IMR-90 (cell line): ENCODE data around the gene RALGPS2. TPM values are rescaled to one million over a fixed set of nuclear protein-coding genes. Genes with fewer than 3 reads are reported as not detected.

ENCODE experiments used
- ATAC-seq: fragments of 200-7000 bp; cut with Tn5 transposase; 2 replicates; pipeline ENCODE4 v1.9.1; 2020; ENCODE audit warnings: low read depth, mild to moderate bottlenecking, moderate library complexity
- BruUV-seq: library from RNA; stranded (reverse); fragments of 400-500 nt; replicated peaks from 2 replicates; lab custom pipeline; 2021; lab: Mats Ljungman, UMichigan
- CTCF ChIA-PET: fragments of 300-600 bp; formaldehyde crosslinking; extraction: SDS; loops from one replicate; lab custom pipeline; 2021; ENCODE audit warnings: antibody characterized with exemption; lab: Yijun Ruan, JAX
- POLR2A ChIA-PET: fragments of 300-600 bp; sonication (Branson Sonifier 250); formaldehyde crosslinking; loops from one replicate; lab custom pipeline; 2022; ENCODE audit warnings: antibody characterized with exemption; ENCODE audit not compliant: unreplicated experiment; lab: Charles Lee
- DNase-seq: peaks from one replicate; pipeline ENCODE4 v3.0.0; 2013
- H2AFZ ChIP-seq: replicated peaks from 2 replicates; pipeline ENCODE3; 2013; ENCODE audit warnings: low read length, mild to moderate bottlenecking; ENCODE audit not compliant: poor library complexity
- H2AK5ac ChIP-seq: 2 replicates; pipeline ENCODE4 v1.6.1; 2013; ENCODE audit warnings: low read depth, low read length, inconsistent platforms
- H2AK9ac ChIP-seq: replicated peaks from 2 replicates; pipeline ENCODE3; 2013; ENCODE audit warnings: mild to moderate bottlenecking, low read depth, low read length, moderate library complexity; ENCODE audit not compliant: poor library complexity
- H2BK120ac ChIP-seq: 2 replicates; pipeline ENCODE4 v1.6.1; 2013; ENCODE audit warnings: low read depth, low read length, inconsistent platforms
- H2BK15ac ChIP-seq: 3 replicates; pipeline ENCODE4 v1.6.1; 2013; ENCODE audit warnings: low read depth, low read length, inconsistent platforms
- H2BK20ac ChIP-seq: 2 replicates; pipeline ENCODE4 v1.6.1; 2013; ENCODE audit warnings: low read depth, mild to moderate bottlenecking, inconsistent platforms, low read length, moderate library complexity
- H2BK5ac ChIP-seq: 2 replicates; pipeline ENCODE4 v1.6.1; 2013; ENCODE audit warnings: mild to moderate bottlenecking, low read depth, low read length, inconsistent platforms; ENCODE audit not compliant: poor library complexity, severe bottlenecking
- H3K14ac ChIP-seq: replicated peaks from 2 replicates; pipeline ENCODE4 v1.6.1; 2013; ENCODE audit warnings: low read depth, low read length, inconsistent platforms
- H3K18ac ChIP-seq: 2 replicates; pipeline ENCODE4 v1.6.1; 2013; ENCODE audit warnings: low read depth, low read length, control low read depth
- H3K23ac ChIP-seq: 2 replicates; pipeline ENCODE4 v1.6.1; 2013; ENCODE audit warnings: low read depth, low read length, inconsistent platforms
- H3K27ac ChIP-seq: 2 replicates; pipeline ENCODE4 v1.5.1; 2013; ENCODE audit warnings: mild to moderate bottlenecking, control low read depth, low read length; ENCODE audit not compliant: insufficient read depth
- H3K27me3 ChIP-seq: 2 replicates; pipeline ENCODE4 v1.6.1; 2013; ENCODE audit warnings: low read length; ENCODE audit not compliant: control insufficient read depth, insufficient read depth
- H3K36me3 ChIP-seq: 2 replicates; pipeline ENCODE4 v1.6.1; 2013; ENCODE audit warnings: low read length, mixed read lengths; ENCODE audit not compliant: control insufficient read depth, insufficient read depth
- H3K4ac ChIP-seq: 2 replicates; pipeline ENCODE4 v1.6.1; 2013; ENCODE audit warnings: low read depth, low read length, inconsistent platforms
- H3K4me1 ChIP-seq: 2 replicates; pipeline ENCODE4 v1.6.1; 2013; ENCODE audit warnings: low read length, mixed read lengths; ENCODE audit not compliant: control insufficient read depth, insufficient read depth
- H3K4me2 ChIP-seq: 2 replicates; pipeline ENCODE4 v1.6.1; 2013; ENCODE audit warnings: low read depth, mild to moderate bottlenecking, control low read depth, low read length, moderate library complexity
- H3K4me3 ChIP-seq: 2 replicates; pipeline ENCODE4 v1.5.1; 2013; ENCODE audit warnings: low read depth, mild to moderate bottlenecking, control low read depth, low read length, moderate library complexity; ENCODE audit not compliant: insufficient read depth
- H3K56ac ChIP-seq: 2 replicates; pipeline ENCODE4 v1.6.1; 2013; ENCODE audit warnings: low read length, inconsistent platforms; ENCODE audit not compliant: insufficient read depth; ENCODE audit errors: extremely low read depth
- H3K79me1 ChIP-seq, 2 experiments: 2 replicates each; pipeline ENCODE4 v1.6.1; 2013; ENCODE audit warnings: low read length in 2 of 2, inconsistent platforms in 1 of 2, low read depth in 1 of 2
- H3K9ac ChIP-seq: 2 replicates; pipeline ENCODE4 v1.6.1; 2013; ENCODE audit warnings: low read depth, low read length, control low read depth
- H3K9me1 ChIP-seq: 2 replicates; pipeline ENCODE4 v1.6.1; 2013; ENCODE audit warnings: low read length, inconsistent platforms; ENCODE audit not compliant: insufficient read depth
- H3K9me3 ChIP-seq: 2 replicates; pipeline ENCODE4 v1.6.1; 2013; ENCODE audit warnings: low read length; ENCODE audit not compliant: control insufficient read depth, insufficient read depth
- H4K20me1 ChIP-seq: 2 replicates; pipeline ENCODE4 v1.6.1; 2013; ENCODE audit warnings: low read length, inconsistent platforms; ENCODE audit not compliant: insufficient read depth
- H4K5ac ChIP-seq: 2 replicates; pipeline ENCODE4 v1.6.1; 2013; ENCODE audit warnings: mild to moderate bottlenecking, low read depth, low read length, control low read depth
- H4K8ac ChIP-seq, 2 experiments: 2 replicates each; pipeline ENCODE4 v1.6.1; 2013; ENCODE audit warnings: low read depth in 2 of 2, low read length in 2 of 2, control low read depth in 1 of 2, inconsistent platforms in 1 of 2
- H4K91ac ChIP-seq: 2 replicates; pipeline ENCODE4 v1.6.1; 2013; ENCODE audit warnings: low read depth, low read length, inconsistent platforms; ENCODE audit not compliant: insufficient read depth
- CHD1 ChIP-seq: IDR thresholded peaks from 2 replicates; pipeline ENCODE4 v1.6.1; 2012; ENCODE audit warnings: low read depth, low read length, improper control_type of control experiment
- MAFK ChIP-seq: IDR thresholded peaks from 2 replicates; pipeline ENCODE4 v1.6.1; 2012; ENCODE audit warnings: low read depth, low read length, improper control_type of control experiment
- MXI1 ChIP-seq: IDR thresholded peaks from 2 replicates; pipeline ENCODE4 v1.6.1; 2012; ENCODE audit warnings: low read depth, mild to moderate bottlenecking, low read length, moderate library complexity, borderline replicate concordance
- RAD21 ChIP-seq: IDR thresholded peaks from 2 replicates; pipeline ENCODE4 v1.6.1; 2012; ENCODE audit warnings: low read length, improper control_type of control experiment
- WGBS, 2 experiments: methylation state at CpG; one replicate each; pipeline versions ENCODE4 v1.1.5 to v1.1.7; 2013; ENCODE audit warnings: missing lambda C conversion rate in 2 of 2; ENCODE audit not compliant: insufficient read length in 1 of 2; ENCODE audit errors: extremely low coverage in 2 of 2; 5-methylcytosine and 5-hydroxymethylcytosine counted together
- dilution Hi-C: fragments of 300-500 bp; cut with HindIII; formaldehyde crosslinking; loops from one replicate; pipeline ENCODE4 v1.14.3; 2018; ENCODE audit warnings: low sequenced_read_pairs; ENCODE audit not compliant: unreplicated experiment
- in situ Hi-C: fragments of 300-500 bp; cut with MboI; formaldehyde crosslinking; loops from 3 replicates; pipeline ENCODE4 v1.14.3; 2019; ENCODE audit warnings: low sequenced_read_pairs, inconsistent platforms, mixed read lengths
- intact Hi-C: fragments of 100-400 bp; cut with micrococcal nuclease; formaldehyde crosslinking; loops from 2 replicates; pipeline ENCODE4 v1.10.0; 2022
- polyA plus RNA-seq, 3 experiments: library from polyadenylated mRNA; depleted of rRNA; stranded (reverse); fragments of >200 nt; gene quantifications; 2 replicates each; pipeline ENCODE4 v1.2.3, GENCODE V29; 2012; ENCODE audit warnings: low replicate concordance in 1 of 3
- total RNA-seq: library from RNA; depleted of rRNA; stranded (reverse); fragments of >200 nt; gene quantifications from 2 replicates; pipeline ENCODE4 v1.2.3, GENCODE V29; 2012
- TF ChIP-seq, protein P1 (sequence below): fragments of 150-350 bp; IDR thresholded peaks from 2 replicates; pipeline ENCODE4 v1.6.1; 2017; ENCODE audit warnings: mild to moderate bottlenecking, antibody characterized with exemption, low read length, low read depth

The RALGPS2 gene
- total and polyA plus RNA-seq, 2 of the 4 experiments (the other 2 are of a cell fraction), result 13.8 to 148 TPM

- Histone ChIP-seq H4K20me1 (no peaks in the 10 kb centered on the region), H3K9me3 (no peaks in the 10 kb centered on the region), H3K18ac (no peak overlapping the region), H2AK5ac (no peak overlapping the region), H2AK9ac (no peak overlapping the region), H3K9me1 (no peaks in the 10 kb centered on the region), H2BK20ac (no peak overlapping the region), H3K79me1 (0 out of 4 replicates have a peak, but pooled peaks cover 0 to 6% of the 10 kb centered on the region in 2 experiments), H3K4me3 (no peak overlapping the region), H4K8ac (no peak overlapping the region), H4K5ac (no peak overlapping the region), H2BK5ac (no peak overlapping the region), H4K91ac (no peak overlapping the region), H3K4me1 (peaks cover 3% of the 10 kb centered on the region; the same call in 1 of the 2 replicates), H2BK15ac (no peak overlapping the region), H2BK120ac (no peak overlapping the region), H2AFZ (no peak overlapping the region), H3K27me3 (no peaks in the 10 kb centered on the region), H3K23ac (no peak overlapping the region), H3K14ac (no peak overlapping the region), H3K4ac (no peak overlapping the region), H3K9ac (no peak overlapping the region), H3K27ac (no peak overlapping the region), H3K56ac (no peak overlapping the region), H3K4me2 (no peak overlapping the region), H3K36me3 (peaks cover 9% of the 10 kb centered on the region)
- ATAC-seq (no peak), DNase-seq (no peak)
- CTCF ChIA-PET, result interaction anchor here (0.9 to 1.2 kb wide), 2 partner anchors 32 to 153 kb away, joined by 3 to 4 read pairs; no protein-coding TSS in a partner anchor
- intact Hi-C loops (loop anchor here (5.0 kb wide), 1 partner anchor 38 kb away; no protein-coding TSS in a partner anchor), in situ Hi-C loops (no loop called here), dilution Hi-C loops (no loop called here)
- POLR2A ChIA-PET, result no interaction called here
- TF ChIP-seq MXI1 (no peak), RAD21 (no peak), MAFK (no peak), CHD1 (no peak)
- TF ChIP-seq, protein P1, sequence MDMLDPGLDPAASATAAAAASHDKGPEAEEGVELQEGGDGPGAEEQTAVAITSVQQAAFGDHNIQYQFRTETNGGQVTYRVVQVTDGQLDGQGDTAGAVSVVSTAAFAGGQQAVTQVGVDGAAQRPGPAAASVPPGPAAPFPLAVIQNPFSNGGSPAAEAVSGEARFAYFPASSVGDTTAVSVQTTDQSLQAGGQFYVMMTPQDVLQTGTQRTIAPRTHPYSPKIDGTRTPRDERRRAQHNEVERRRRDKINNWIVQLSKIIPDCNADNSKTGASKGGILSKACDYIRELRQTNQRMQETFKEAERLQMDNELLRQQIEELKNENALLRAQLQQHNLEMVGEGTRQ, result no peak
- no CpG with 5 or more reads among the region's 2 CpGs for WGBS, 2 experiments
- BruUV-seq, result no TSS peak
Measured at GRCh38 chr1:178849918-178850317, 124.9 kb downstream of the RALGPS2 start.
